Occipital lobe (tissue), 2 donors: ENCODE measurements around the gene MRPS35. TPM values are rescaled to one million over a fixed set of nuclear protein-coding genes. Genes with fewer than 3 reads are reported as not detected.

Experiments used
- small RNA-seq: library from RNA; depleted of rRNA; stranded (forward); fragments of <200 nt; gene quantifications from one replicate; pipeline ENCODE3, GENCODE V24; 2014
- total RNA-seq: library from RNA; depleted of rRNA; stranded (reverse); fragments of >200 nt; gene quantifications from one replicate; pipeline ENCODE4 v1.2.3, GENCODE V29; 2014

MRPS35 gene
- total RNA-seq, 1 donor from 2014 or later, result 81.9 TPM

Small RNA genes lying within 50 kb of the gene (small RNA-seq; reads per million reads assigned to genes)
- gene RF00019, result not detected

Other genes with a start within 250 kb of the MRPS35 start
- gene PPFIBP1, start 186.6 kb upstream of the MRPS35 start, total RNA-seq, result 108 TPM
- 3.0 TPM for gene REP15, start 14.4 kb upstream of the MRPS35 start, total RNA-seq
- 77.8 TPM for gene KLHL42, start 69.4 kb downstream of the MRPS35 start, total RNA-seq
- gene MANSC4, start 69.4 kb downstream of the MRPS35 start, total RNA-seq, result 0.47 TPM